Urinary bladder (tissue), 4 donors: ENCODE results near the gene RAB3IP. TPM values are rescaled to one million over a fixed set of nuclear protein-coding genes. Genes with fewer than 3 reads are reported as not detected.
"Not testable (repeated sequence)": the region's sequence is repeated elsewhere in the genome, so short reads cannot be mapped to it uniquely, and the experiment has no call there.

Experiments used
- DNase-seq: peaks from one replicate; pipeline ENCODE4 v3.0.0-alpha.2; 2015; ENCODE audit errors: extremely low spot score
- H3K27ac ChIP-seq: one replicate; pipeline ENCODE4 v1.5.1; 2013; ENCODE audit warnings: low read depth, mild to moderate bottlenecking, moderate library complexity
- H3K36me3 ChIP-seq: one replicate; pipeline ENCODE4 v1.6.1; 2013; ENCODE audit warnings: mild to moderate bottlenecking, moderate library complexity; ENCODE audit not compliant: insufficient read depth
- H3K4me1 ChIP-seq: one replicate; pipeline ENCODE4 v1.6.1; 2013; ENCODE audit warnings: mild to moderate bottlenecking, moderate library complexity; ENCODE audit not compliant: insufficient read depth
- H3K4me3 ChIP-seq: one replicate; pipeline ENCODE4 v1.5.1; 2013; ENCODE audit warnings: low read depth, low read length
- WGBS: extraction: QIAGEN DNeasy Blood & Tissue Kit; methylation state at CpG from one replicate; pipeline ENCODE4 v1.1.7; 2013; 5-methylcytosine and 5-hydroxymethylcytosine counted together
- polyA plus RNA-seq: library from polyadenylated mRNA; stranded (reverse); fragments of 200-250 nt; gene quantifications from one replicate; pipeline ENCODE4 v1.2.3, GENCODE V29; 2013
- total RNA-seq: library from RNA; depleted of rRNA; stranded (reverse); fragments of >200 nt; gene quantifications from one replicate; pipeline ENCODE4 v1.2.3, GENCODE V29; 2014
- donor health status: healthy with polysubstance abuse.
- donor health status: healthy.

The RAB3IP gene
- total and polyA plus RNA-seq, 2 donors = 3.8 to 19.5 TPM

GRCh38 chr12:69783365-69783764 is 44.7 kb downstream of the RAB3IP start:
- DNase-seq = no peak
- Histone ChIP-seq H3K4me3 (no peak overlapping the region), H3K27ac (no peak overlapping the region), H3K4me1 (no peaks in the 10 kb centered on the region), H3K36me3 (no peaks in the 10 kb centered on the region)
- 77% methylated on average over 6 of the region's 6 CpGs for WGBS

GRCh38 chr12:69789351-69789750 is 50.7 kb downstream of the RAB3IP start:
- Histone ChIP-seq H3K4me3 (no peak overlapping the region), H3K4me1 (no peaks in the 10 kb centered on the region), H3K36me3 (no peaks in the 10 kb centered on the region), H3K27ac (no peak overlapping the region)
- DNase-seq = no peak

GRCh38 chr12:69792533-69792932 is 53.9 kb downstream of the RAB3IP start:
- Histone ChIP-seq H3K27ac (no peak overlapping the region), H3K4me3 (no peak overlapping the region), H3K4me1 (no peaks in the 10 kb centered on the region), H3K36me3 (peaks cover 3% of the 10 kb centered on the region)
- no peak for DNase-seq
- WGBS = 90% methylated on average over 2 of the region's 2 CpGs

- not testable (repeated sequence) for H3K4me3 ChIP-seq, H3K4me1 ChIP-seq, H3K27ac ChIP-seq, DNase-seq, H3K36me3 ChIP-seq
- WGBS = 97% methylated on average over 62 of the region's 62 CpGs
Observed at GRCh38 chr12:69807101-69807897, 68.6 kb downstream of the RAB3IP start.

GRCh38 chr12:69810870-69811498 is 72.3 kb downstream of the RAB3IP start:
- no peak overlapping the region for H3K27ac ChIP-seq
- no peak for DNase-seq
- 70% methylated on average over 4 of the region's 4 CpGs for whole genome bisulfite sequencing
- H3K36me3 ChIP-seq = peaks cover 3% of the 10 kb centered on the region
- H3K4me3 ChIP-seq = no peak overlapping the region
- H3K4me1 ChIP-seq = no peaks in the 10 kb centered on the region

- no peak for DNase-seq
- no peaks in the 10 kb centered on the region for H3K4me1 ChIP-seq
- no peak overlapping the region for H3K4me3 ChIP-seq
- H3K36me3 ChIP-seq = no peaks in the 10 kb centered on the region
- no peak overlapping the region for H3K27ac ChIP-seq
- WGBS = 92% methylated on average over 3 of the region's 3 CpGs
Observed at GRCh38 chr12:69816082-69816481, 77.4 kb downstream of the RAB3IP start.

GRCh38 chr12:69821032-69821455 is 82.4 kb downstream of the RAB3IP start:
- H3K27ac ChIP-seq = no peak overlapping the region
- no peaks in the 10 kb centered on the region for H3K4me1 ChIP-seq
- H3K36me3 ChIP-seq = no peaks in the 10 kb centered on the region
- H3K4me3 ChIP-seq = no peak overlapping the region
- 63% methylated on average over 6 of the region's 6 CpGs for WGBS
- no peak for DNase-seq

- no peak overlapping the region for H3K27ac ChIP-seq
- no peak overlapping the region for H3K4me3 ChIP-seq
- no peaks in the 10 kb centered on the region for H3K36me3 ChIP-seq
- H3K4me1 ChIP-seq = no peaks in the 10 kb centered on the region
- no peak for DNase-seq
- WGBS = 41% methylated on average over 8 of the region's 8 CpGs
Observed at GRCh38 chr12:69821456-69822159, 82.9 kb downstream of the RAB3IP start.

- Histone ChIP-seq H3K4me1 (no peaks in the 10 kb centered on the region), H3K36me3 (no peaks in the 10 kb centered on the region), H3K27ac (no peak overlapping the region), H3K4me3 (no peak overlapping the region)
- WGBS = 81% methylated on average over 3 of the region's 3 CpGs
- DNase-seq = no peak
Observed at GRCh38 chr12:69822201-69822860, 83.7 kb downstream of the RAB3IP start.

- DNase-seq = no peak
- H3K4me1 ChIP-seq = no peaks in the 10 kb centered on the region
- no peak overlapping the region for H3K4me3 ChIP-seq
- no peak overlapping the region for H3K27ac ChIP-seq
- no peaks in the 10 kb centered on the region for H3K36me3 ChIP-seq
Observed at GRCh38 chr12:69824028-69824427, 85.4 kb downstream of the RAB3IP start.

- Histone ChIP-seq H3K4me3 (no peak within 1 kb of the TSS), H3K4me1 (no peaks in the 10 kb centered on the region), H3K27ac (no peak within 1 kb of the TSS), H3K36me3 (no peaks in the 10 kb centered on the region)
- 48% methylated on average over 5 of the region's 5 CpGs for WGBS
- no peak for DNase-seq
Observed at GRCh38 chr12:69824966-69825560, 86.4 kb downstream of the RAB3IP start, which contains the start of gene MYRFL. Gene MYRFL, plus strand, starts transcription at chr12:69825227. Its CDS starts 291 bp downstream, at chr12:69825518.

GRCh38 chr12:69828897-69829296 is 90.2 kb downstream of the RAB3IP start:
- Histone ChIP-seq H3K27ac (no peak overlapping the region), H3K4me1 (no peaks in the 10 kb centered on the region), H3K36me3 (no peaks in the 10 kb centered on the region), H3K4me3 (no peak overlapping the region)
- no peak for DNase-seq
- 54% methylated on average over 5 of the region's 5 CpGs for WGBS

- H3K36me3 ChIP-seq = no peaks in the 10 kb centered on the region
- no peak overlapping the region for H3K4me3 ChIP-seq
- no peak overlapping the region for H3K27ac ChIP-seq
- H3K4me1 ChIP-seq = no peaks in the 10 kb centered on the region
- no peak for DNase-seq
- 77% methylated on average over 2 of the region's 2 CpGs for WGBS
Observed at GRCh38 chr12:69833696-69834095, 95.0 kb downstream of the RAB3IP start.
